Cerebellar cortex (tissue), 1 donor: ENCODE data around the gene TEX14.

Source experiments
- DNase-seq: peaks from one replicate; pipeline ENCODE4 v3.0.0-alpha.2; 2015; ENCODE audit warnings: low spot score

Gene TEX14

DNA sequence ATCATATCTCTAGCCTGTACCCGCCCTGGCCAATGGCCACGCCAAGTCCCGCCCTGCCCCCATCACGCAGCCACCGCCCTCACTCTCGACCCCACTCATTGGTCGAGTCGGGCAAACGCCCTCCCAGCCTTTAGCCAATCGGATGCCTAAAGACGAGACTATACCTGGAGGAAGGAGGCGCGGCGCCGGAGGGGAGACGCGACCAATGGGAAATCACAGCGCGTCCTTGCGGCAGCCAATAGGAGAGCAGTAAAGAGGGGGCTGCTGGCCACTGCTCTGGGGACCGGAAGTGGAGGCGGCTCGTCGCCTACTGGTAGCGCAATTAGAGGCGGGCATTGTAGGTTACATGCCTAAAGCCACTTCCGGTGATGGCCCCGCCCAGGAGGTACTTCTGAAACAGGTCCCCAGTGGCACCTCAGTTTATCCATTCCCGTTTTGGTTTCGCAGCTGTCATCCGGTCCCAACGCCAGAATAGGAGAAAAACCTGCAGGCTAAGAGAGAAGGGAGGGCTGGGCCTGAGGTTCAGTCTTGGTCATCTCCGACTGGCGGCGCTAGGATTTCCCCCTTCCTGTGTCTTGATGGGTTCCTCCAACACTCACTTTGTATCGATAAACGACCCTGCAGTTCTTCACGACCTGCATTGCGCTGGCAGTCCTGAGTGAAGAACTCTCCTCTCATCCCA lies 173.8 kb downstream of the TEX14 start:
- peak; percentile 100 for DNase-seq

DNA sequence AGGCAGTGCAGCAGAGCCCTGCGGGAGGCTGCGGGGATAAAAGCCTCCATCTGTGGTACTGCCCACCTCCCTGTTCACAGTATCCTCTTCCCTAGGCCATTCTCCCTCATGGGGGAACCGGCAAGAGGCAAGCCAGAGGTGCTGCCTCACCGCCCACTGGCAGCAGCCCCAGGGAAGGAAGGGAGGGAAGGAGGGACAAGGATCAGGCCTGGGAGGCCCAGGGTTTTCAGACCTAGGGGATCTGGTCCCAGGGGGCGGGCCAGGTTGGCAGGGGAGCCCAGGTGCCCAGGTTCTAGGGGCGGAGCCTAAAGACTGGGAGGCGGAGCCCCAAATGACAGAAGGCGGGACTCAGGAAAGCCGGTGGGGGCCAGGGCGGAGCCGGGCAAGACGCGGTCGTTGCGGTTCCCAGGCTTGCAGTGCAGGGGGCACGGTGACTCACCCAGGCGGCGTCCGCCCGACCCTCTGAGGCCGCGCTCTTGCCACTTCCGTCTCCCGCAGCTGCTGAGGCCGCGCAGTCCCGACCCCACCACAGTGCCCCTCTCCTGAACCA lies 174.4 kb downstream of the TEX14 start:
- DNase-seq, result no peak

- DNase-seq, result no peak
These were observed 175.0 kb downstream of the TEX14 start for GRCh38 chr17:58516644-58517377.

- DNase-seq, result no peak
These were observed 176.6 kb downstream of the TEX14 start for GRCh38 chr17:58515286-58515685.

GRCh38 chr17:58514770-58515157 lies 177.1 kb downstream of the TEX14 start:
- no peak for DNase-seq

GRCh38 chr17:58513965-58514769 lies 177.7 kb downstream of the TEX14 start, which contains the start of gene MTMR4:
Gene MTMR4, minus strand, starts transcription at chr17:58514638. Its CDS starts 231 bp downstream, at chr17:58514407.
- peak; percentile 88 for DNase-seq

- DNase-seq, result no peak
These were observed 178.4 kb downstream of the TEX14 start for GRCh38 chr17:58513267-58513964.

- no peak for DNase-seq
These were observed 181.8 kb downstream of the TEX14 start for GRCh38 chr17:58510075-58510474.

GRCh38 chr17:58508341-58509067 lies 183.3 kb downstream of the TEX14 start:
- DNase-seq, result no peak

- DNase-seq, result no peak
These were observed 184.7 kb downstream of the TEX14 start for GRCh38 chr17:58507123-58507634.
